GM12873 (cell line): ENCODE measurements around the gene TMEM178B.

Experiments used
- TF ChIP-seq, protein P1 (sequence below): IDR thresholded peaks from 2 replicates; pipeline ENCODE4 v1.5.1; 2012; ENCODE audit warnings: low read depth, mild to moderate bottlenecking, moderate library complexity, low read length, control low read depth; ENCODE audit not compliant: insufficient read depth; ENCODE audit errors: missing control alignments

The TMEM178B gene

GRCh38 chr7:141417506-141417905, 343.6 kb downstream of the TMEM178B start:
- TF ChIP-seq, protein P1, sequence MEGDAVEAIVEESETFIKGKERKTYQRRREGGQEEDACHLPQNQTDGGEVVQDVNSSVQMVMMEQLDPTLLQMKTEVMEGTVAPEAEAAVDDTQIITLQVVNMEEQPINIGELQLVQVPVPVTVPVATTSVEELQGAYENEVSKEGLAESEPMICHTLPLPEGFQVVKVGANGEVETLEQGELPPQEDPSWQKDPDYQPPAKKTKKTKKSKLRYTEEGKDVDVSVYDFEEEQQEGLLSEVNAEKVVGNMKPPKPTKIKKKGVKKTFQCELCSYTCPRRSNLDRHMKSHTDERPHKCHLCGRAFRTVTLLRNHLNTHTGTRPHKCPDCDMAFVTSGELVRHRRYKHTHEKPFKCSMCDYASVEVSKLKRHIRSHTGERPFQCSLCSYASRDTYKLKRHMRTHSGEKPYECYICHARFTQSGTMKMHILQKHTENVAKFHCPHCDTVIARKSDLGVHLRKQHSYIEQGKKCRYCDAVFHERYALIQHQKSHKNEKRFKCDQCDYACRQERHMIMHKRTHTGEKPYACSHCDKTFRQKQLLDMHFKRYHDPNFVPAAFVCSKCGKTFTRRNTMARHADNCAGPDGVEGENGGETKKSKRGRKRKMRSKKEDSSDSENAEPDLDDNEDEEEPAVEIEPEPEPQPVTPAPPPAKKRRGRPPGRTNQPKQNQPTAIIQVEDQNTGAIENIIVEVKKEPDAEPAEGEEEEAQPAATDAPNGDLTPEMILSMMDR: no peak

- TF ChIP-seq, protein P1: no peak
Measured at GRCh38 chr7:141418066-141418465, 344.2 kb downstream of the TMEM178B start.

DNA sequence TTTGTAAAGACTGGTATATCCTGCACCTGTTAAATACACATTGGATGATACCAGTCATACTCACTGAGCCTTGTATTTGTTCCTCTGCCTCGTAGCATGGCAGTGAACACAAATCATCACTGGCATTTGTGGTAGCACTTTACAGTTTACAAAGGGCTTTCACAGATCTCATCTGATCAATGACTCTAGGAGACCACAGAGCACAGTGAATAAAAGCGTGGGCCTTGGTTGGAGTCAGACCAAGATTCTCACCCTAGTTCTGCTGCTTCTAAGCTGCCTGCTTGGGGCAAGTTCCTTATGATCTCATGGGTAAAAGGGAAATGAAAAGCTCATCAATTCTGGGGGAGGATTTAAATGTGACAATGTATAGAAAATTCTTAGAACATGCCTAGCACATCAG, 347.4 kb downstream of the TMEM178B start:
- TF ChIP-seq, protein P1: no peak

GRCh38 chr7:141427134-141427533, 353.3 kb downstream of the TMEM178B start:
- TF ChIP-seq, protein P1: no peak

- TF ChIP-seq, protein P1: no peak
Measured at GRCh38 chr7:141430455-141431139, 356.7 kb downstream of the TMEM178B start.

DNA sequence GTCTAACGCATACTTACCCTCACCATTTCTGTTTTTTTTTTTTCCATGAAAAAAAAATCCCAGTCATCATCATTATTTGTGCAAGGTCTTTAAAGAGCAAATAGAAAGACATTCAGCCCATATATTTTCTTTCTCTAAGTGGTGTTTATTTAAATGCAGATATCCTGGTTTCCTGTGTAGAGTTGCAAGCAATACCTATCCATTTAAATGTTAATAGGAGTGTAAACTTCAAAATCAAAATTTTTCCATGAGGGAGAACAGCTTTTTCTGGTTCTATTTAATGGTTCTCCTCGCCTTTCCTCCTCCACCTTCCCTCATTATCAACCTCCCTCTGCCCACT, 357.2 kb downstream of the TMEM178B start:
- TF ChIP-seq, protein P1: no peak

GRCh38 chr7:141431711-141432110, 357.8 kb downstream of the TMEM178B start:
- TF ChIP-seq, protein P1: no peak
